MCF 10A (cell line): ENCODE results near the gene MARCO. TPM values are rescaled to one million over a fixed set of nuclear protein-coding genes. Genes with fewer than 3 reads are reported as not detected.
A peak's percentile ranks its signal among the peaks of the same experiment; 100 is the strongest.

Experiments
- BruUV-seq: library from RNA; stranded (reverse); fragments of 400-500 nt; replicated peaks from 2 replicates; lab custom pipeline; 2021; lab: Mats Ljungman, UMichigan
- CTCF ChIA-PET: fragments of 300-600 bp; sonication (Branson Sonifier 250); formaldehyde crosslinking; extraction: SDS; loops from one replicate; lab custom pipeline; 2021; ENCODE audit warnings: antibody characterized with exemption, inconsistent platforms; lab: Yijun Ruan, JAX
- POLR2A ChIA-PET: fragments of 300-600, 350-650 bp; sonication (Branson Sonifier 250); formaldehyde crosslinking; extraction: SDS; loops from one replicate; lab custom pipeline; 2020; ENCODE audit warnings: antibody characterized with exemption, inconsistent platforms; lab: Yijun Ruan, JAX
- DNase-seq: peaks from one replicate; pipeline ENCODE4 v3.0.0-alpha.2; 2018; ENCODE audit not compliant: unreplicated experiment
- H3K27ac Mint-ChIP-seq: one replicate; pipeline ENCODE4 v1.8.0; 2022; ENCODE audit warnings: mild to moderate bottlenecking, low read depth, mixed read lengths; ENCODE audit not compliant: unreplicated experiment
- H3K27me3 Mint-ChIP-seq: one replicate; pipeline ENCODE4 v1.8.0; 2022; ENCODE audit warnings: mixed read lengths; ENCODE audit not compliant: insufficient read depth, unreplicated experiment
- H3K36me3 Mint-ChIP-seq: one replicate; pipeline ENCODE4 v1.8.0; 2022; ENCODE audit warnings: mild to moderate bottlenecking, moderate library complexity, mixed read lengths; ENCODE audit not compliant: insufficient read depth, unreplicated experiment
- H3K4me1 Mint-ChIP-seq: one replicate; pipeline ENCODE4 v1.8.0; 2022; ENCODE audit warnings: mixed read lengths; ENCODE audit not compliant: insufficient read depth, unreplicated experiment
- H3K4me3 Mint-ChIP-seq: one replicate; pipeline ENCODE4 v1.8.0; 2022; ENCODE audit warnings: mild to moderate bottlenecking, moderate library complexity, mixed read lengths; ENCODE audit not compliant: unreplicated experiment
- H3K9me3 Mint-ChIP-seq: one replicate; pipeline ENCODE4 v1.8.0; 2022; ENCODE audit warnings: mixed read lengths; ENCODE audit not compliant: unreplicated experiment
- intact Hi-C: fragments of 100-400 bp; cut with micrococcal nuclease; formaldehyde crosslinking; loops from 2 replicates; pipeline ENCODE4 v1.14.1; 2022
- total RNA-seq: library from RNA; stranded (reverse); gene quantifications from 2 replicates; pipeline ENCODE4 v1.2.3, GENCODE V29; 2022
- TF ChIP-seq, protein P1 (sequence below): fragments of 200-600 bp; IDR thresholded peaks from one replicate; pipeline ENCODE4 v1.8.0; 2022; ENCODE audit warnings: antibody characterized with exemption, mild to moderate bottlenecking; ENCODE audit not compliant: unreplicated experiment

MARCO gene
- total RNA-seq, 1 experiment from 2014 or later = 1.5 TPM

DNA sequence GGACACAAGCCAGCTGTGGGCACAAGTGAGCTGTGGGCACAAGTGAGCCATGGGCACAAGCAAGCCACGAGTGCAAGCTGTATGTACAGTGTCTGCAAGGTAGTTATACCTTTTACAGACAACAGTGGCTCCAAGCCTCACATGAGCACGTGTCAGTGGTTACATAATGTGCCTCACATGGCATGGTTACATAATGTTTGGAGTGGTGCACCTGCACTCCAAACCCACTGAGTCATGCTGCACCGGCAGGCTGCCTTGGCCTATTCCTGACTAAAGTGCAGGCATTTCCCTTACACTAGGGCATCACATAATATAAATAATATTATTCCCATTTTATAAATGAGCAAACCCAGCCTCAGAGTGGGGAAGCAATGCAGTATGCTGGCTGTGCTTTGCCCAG lies 62.6 kb downstream of the MARCO start:
- POLR2A ChIA-PET = no interaction called here
- CTCF ChIA-PET = interaction anchor here (0.5 to 1.6 kb wide), 4 partner anchors 10 to 638 kb away, joined by 3 to 9 read pairs (median 4); no protein-coding TSS in a partner anchor
- H3K4me1 Mint-ChIP-seq = no peaks in the 10 kb centered on the region
- no peak overlapping the region for H3K27ac Mint-ChIP-seq
- intact Hi-C loops = loop anchor here (10.0 kb wide), 1 partner anchor 90 kb away; no protein-coding TSS in a partner anchor
- TF ChIP-seq, protein P1, sequence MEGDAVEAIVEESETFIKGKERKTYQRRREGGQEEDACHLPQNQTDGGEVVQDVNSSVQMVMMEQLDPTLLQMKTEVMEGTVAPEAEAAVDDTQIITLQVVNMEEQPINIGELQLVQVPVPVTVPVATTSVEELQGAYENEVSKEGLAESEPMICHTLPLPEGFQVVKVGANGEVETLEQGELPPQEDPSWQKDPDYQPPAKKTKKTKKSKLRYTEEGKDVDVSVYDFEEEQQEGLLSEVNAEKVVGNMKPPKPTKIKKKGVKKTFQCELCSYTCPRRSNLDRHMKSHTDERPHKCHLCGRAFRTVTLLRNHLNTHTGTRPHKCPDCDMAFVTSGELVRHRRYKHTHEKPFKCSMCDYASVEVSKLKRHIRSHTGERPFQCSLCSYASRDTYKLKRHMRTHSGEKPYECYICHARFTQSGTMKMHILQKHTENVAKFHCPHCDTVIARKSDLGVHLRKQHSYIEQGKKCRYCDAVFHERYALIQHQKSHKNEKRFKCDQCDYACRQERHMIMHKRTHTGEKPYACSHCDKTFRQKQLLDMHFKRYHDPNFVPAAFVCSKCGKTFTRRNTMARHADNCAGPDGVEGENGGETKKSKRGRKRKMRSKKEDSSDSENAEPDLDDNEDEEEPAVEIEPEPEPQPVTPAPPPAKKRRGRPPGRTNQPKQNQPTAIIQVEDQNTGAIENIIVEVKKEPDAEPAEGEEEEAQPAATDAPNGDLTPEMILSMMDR = no peak
- BruUV-seq = no TSS peak
- DNase-seq = peak; percentile 91
- H3K36me3 Mint-ChIP-seq = no peaks in the 10 kb centered on the region
- peaks cover 8% of the 10 kb centered on the region for H3K9me3 Mint-ChIP-seq
- H3K27me3 Mint-ChIP-seq = peaks cover 10% of the 10 kb centered on the region
- no peak overlapping the region for H3K4me3 Mint-ChIP-seq

DNA sequence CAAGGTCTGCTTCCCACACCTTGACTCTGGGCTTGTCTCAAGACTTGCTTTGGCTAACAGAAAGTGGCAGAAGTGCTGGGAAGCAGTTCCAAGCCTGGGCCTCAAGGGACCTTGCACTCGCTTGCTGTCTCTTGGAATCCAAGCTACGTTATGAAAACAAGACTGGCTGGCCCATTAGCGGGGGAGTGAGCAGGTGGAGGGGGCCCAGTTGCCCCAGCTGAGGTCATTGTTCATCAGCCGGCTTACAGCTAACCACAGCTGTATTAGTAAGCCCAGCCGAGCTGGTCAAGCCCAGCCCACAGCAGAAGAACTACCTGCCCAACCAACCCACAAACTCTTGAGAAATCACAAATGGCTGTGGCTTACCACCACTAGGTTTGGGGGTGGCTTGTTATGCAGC lies 63.1 kb downstream of the MARCO start:
- CTCF ChIA-PET = interaction anchor here (1.0 to 1.6 kb wide), 4 partner anchors 11 to 123 kb away, joined by 3 to 9 read pairs (median 4); no protein-coding TSS in a partner anchor

DNA sequence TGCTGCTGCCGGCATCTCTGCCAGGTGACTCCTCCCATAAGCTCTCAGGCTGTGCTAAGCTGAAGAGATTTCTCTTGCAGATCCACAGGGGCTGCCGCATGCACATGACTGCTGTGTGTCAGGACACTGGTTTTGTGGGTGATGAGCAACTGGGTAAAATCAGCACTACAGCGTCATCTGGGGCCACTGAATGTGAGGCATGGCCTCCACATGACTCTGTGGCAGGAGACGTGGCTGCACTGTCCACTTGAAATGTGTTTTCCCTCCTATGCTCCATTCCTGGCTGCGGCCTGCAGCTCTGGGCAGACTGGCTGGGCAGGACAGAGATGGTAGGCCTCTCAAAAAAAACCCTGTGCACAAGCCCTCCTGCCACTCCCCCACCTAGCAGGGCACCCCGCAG lies 63.6 kb downstream of the MARCO start:
- BruUV-seq = no TSS peak
- Mint-ChIP-seq H3K4me3 (no peak overlapping the region), H3K27ac (no peak overlapping the region), H3K9me3 (peaks cover 8% of the 10 kb centered on the region), H3K4me1 (no peaks in the 10 kb centered on the region), H3K36me3 (no peaks in the 10 kb centered on the region), H3K27me3 (peaks cover 20% of the 10 kb centered on the region)
- intact Hi-C loops = loop anchor here (10.0 kb wide), 1 partner anchor 91 kb away; no protein-coding TSS in a partner anchor
- DNase-seq = no peak
- ChIA-PET POLR2A (no interaction called here), CTCF (interaction anchor here (1.2 to 1.6 kb wide), 2 partner anchors 46 to 124 kb away, joined by 3 to 6 read pairs; no protein-coding TSS in a partner anchor)
- TF ChIP-seq, protein P1 = no peak

More for the DNA sequence above, 63.1 kb downstream of the MARCO start:
- Mint-ChIP-seq H3K36me3 (no peaks in the 10 kb centered on the region), H3K27me3 (peaks cover 15% of the 10 kb centered on the region), H3K9me3 (peaks cover 8% of the 10 kb centered on the region), H3K4me1 (no peaks in the 10 kb centered on the region), H3K27ac (no peak overlapping the region), H3K4me3 (no peak overlapping the region)
- POLR2A ChIA-PET = no interaction called here
- BruUV-seq = no TSS peak
- intact Hi-C loops = loop anchor here (10.0 kb wide), 1 partner anchor 90 kb away; no protein-coding TSS in a partner anchor
- TF ChIP-seq, protein P1 = no peak
- DNase-seq = peak; percentile 59

DNA sequence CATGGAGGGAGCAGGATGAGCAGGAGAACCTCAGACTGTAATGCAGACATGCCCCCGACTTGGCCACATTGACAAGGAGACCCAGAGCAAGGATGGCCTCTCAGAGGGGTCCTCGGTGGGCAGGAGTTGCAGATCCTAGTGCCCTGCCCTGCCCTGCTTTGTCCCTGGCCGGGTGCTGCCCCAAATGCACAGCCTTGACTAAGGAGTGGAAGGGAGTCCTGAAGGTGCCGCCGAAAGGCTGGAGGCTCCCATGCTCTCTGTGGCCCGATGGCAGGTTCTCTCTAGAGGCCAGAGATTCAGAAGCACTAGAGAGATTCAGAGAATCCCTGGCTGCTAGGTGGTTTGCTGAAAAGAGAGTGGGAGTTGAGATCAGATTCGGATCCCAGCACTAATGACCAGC lies 64.4 kb downstream of the MARCO start:
- Mint-ChIP-seq H3K27me3 (peaks cover 29% of the 10 kb centered on the region), H3K4me1 (no peaks in the 10 kb centered on the region), H3K4me3 (no peak overlapping the region), H3K36me3 (no peaks in the 10 kb centered on the region), H3K9me3 (peaks cover 8% of the 10 kb centered on the region), H3K27ac (no peak overlapping the region)
- TF ChIP-seq, protein P1 = no peak
- intact Hi-C loops = loop anchor here (10.0 kb wide), 1 partner anchor 92 kb away; no protein-coding TSS in a partner anchor
- ChIA-PET CTCF (no interaction called here), POLR2A (interaction anchor here (0.7 kb wide), 1 partner anchor 125 kb away, joined by 3 read pairs; no protein-coding TSS in a partner anchor)
- BruUV-seq = no TSS peak
- no peak for DNase-seq
